SKM-1 (cell line): Measurements from ENCODE around the gene ANXA10.
"Not testable (repeated sequence)": the region's sequence is repeated elsewhere in the genome, so short reads cannot be mapped to it uniquely, and the experiment has no call there.

Experiments used
- DNase-seq: peaks from one replicate; lab custom pipeline; 2025; ENCODE audit not compliant: unreplicated experiment; lab: John Stamatoyannopoulos, UW

The ANXA10 gene

GRCh38 chr4:168092176-168092712 is at the start of gene ANXA10:
Gene ANXA10 (plus strand): TSS chr4:168092537. CDS start chr4:168092701, 164 bp downstream.
- DNase-seq = no peak

- DNase-seq = no peak
These were observed 47.0 kb upstream of the ANXA10 start for GRCh38 chr4:168045354-168045753.

GRCh38 chr4:168050002-168050401 is 42.3 kb upstream of the ANXA10 start:
- no peak for DNase-seq

- no peak for DNase-seq
These were observed 40.8 kb upstream of the ANXA10 start for GRCh38 chr4:168051526-168051925.

- DNase-seq = no peak
These were observed 34.9 kb upstream of the ANXA10 start for GRCh38 chr4:168057412-168057811.

GRCh38 chr4:168059251-168059650 is 33.1 kb upstream of the ANXA10 start:
- no peak for DNase-seq

- DNase-seq = no peak
These were observed 29.3 kb upstream of the ANXA10 start for GRCh38 chr4:168063031-168063430.

GRCh38 chr4:168070903-168071302 is 21.4 kb upstream of the ANXA10 start:
- no peak for DNase-seq

GRCh38 chr4:168071304-168071703 is 21.0 kb upstream of the ANXA10 start:
- DNase-seq = no peak

GRCh38 chr4:168074861-168075260 is 17.5 kb upstream of the ANXA10 start:
- DNase-seq = no peak

GRCh38 chr4:168076989-168077725 is 15.2 kb upstream of the ANXA10 start:
- DNase-seq = peak; percentile 10

GRCh38 chr4:168077726-168078239 is 14.6 kb upstream of the ANXA10 start:
- no peak for DNase-seq

- DNase-seq = no peak
These were observed 10.0 kb upstream of the ANXA10 start for GRCh38 chr4:168082379-168082778.

- no peak for DNase-seq
These were observed 3.6 kb downstream of the ANXA10 start for GRCh38 chr4:168095776-168096406.

GRCh38 chr4:168096407-168096784 is 4.1 kb downstream of the ANXA10 start:
- no peak for DNase-seq

- DNase-seq = no peak
These were observed 4.8 kb downstream of the ANXA10 start for GRCh38 chr4:168097161-168097560.

GRCh38 chr4:168098248-168098717 is 5.9 kb downstream of the ANXA10 start:
- DNase-seq = no peak

GRCh38 chr4:168099195-168099594 is 6.9 kb downstream of the ANXA10 start:
- no peak for DNase-seq

- no peak for DNase-seq
These were observed 8.7 kb downstream of the ANXA10 start for GRCh38 chr4:168101026-168101425.

GRCh38 chr4:168102403-168102802 is 10.1 kb downstream of the ANXA10 start:
- DNase-seq = no peak

- no peak for DNase-seq
These were observed 17.2 kb downstream of the ANXA10 start for GRCh38 chr4:168109527-168109926.

GRCh38 chr4:168113059-168113458 is 20.7 kb downstream of the ANXA10 start:
- not testable (repeated sequence) for DNase-seq
